RWPE2 (cell line): Measurements from ENCODE around the gene TMEM108.

Experiments used
- ATAC-seq: fragments of 200-7000 bp; cut with Tn5 transposase; 3 replicates; pipeline ENCODE4 v1.9.1; 2021; ENCODE audit warnings: low read depth
- DNase-seq: peaks from one replicate; pipeline ENCODE4 v3.0.0-alpha.2; 2020; ENCODE audit warnings: low spot score
- H3K27ac ChIP-seq: fragments of 450-650 bp; 2 replicates; pipeline ENCODE4 v1.5.1; 2017; ENCODE audit warnings: mild to moderate bottlenecking; ENCODE audit not compliant: poor library complexity, severe bottlenecking
- H3K27me3 ChIP-seq: fragments of 250-450 bp; sonication (Bioruptor Pico); 2 replicates; pipeline ENCODE4 v1.5.1; 2021; ENCODE audit warnings: mild to moderate bottlenecking, moderate library complexity; ENCODE audit not compliant: insufficient read depth, poor library complexity, severe bottlenecking
- H3K36me3 ChIP-seq: fragments of 250-450 bp; sonication (Bioruptor Pico); 2 replicates; pipeline ENCODE4 v1.5.1; 2020; ENCODE audit warnings: low read depth, mild to moderate bottlenecking, moderate library complexity
- H3K4me1 ChIP-seq: fragments of 250-450 bp; sonication (Bioruptor Pico); 2 replicates; pipeline ENCODE4 v1.5.1; 2021; ENCODE audit warnings: mild to moderate bottlenecking, moderate library complexity; ENCODE audit not compliant: insufficient read depth, poor library complexity, severe bottlenecking
- H3K4me3 ChIP-seq: fragments of 250-450 bp; sonication (Bioruptor Pico); 2 replicates; pipeline ENCODE4 v1.5.1; 2021; ENCODE audit warnings: mild to moderate bottlenecking, moderate library complexity; ENCODE audit not compliant: severe bottlenecking
- H3K9me3 ChIP-seq: fragments of 250-450 bp; sonication (Bioruptor Pico); 2 replicates; pipeline ENCODE4 v1.5.1; 2021; ENCODE audit warnings: mild to moderate bottlenecking, moderate library complexity; ENCODE audit not compliant: severe bottlenecking
- CTCF ChIP-seq: fragments of 450-650 bp; IDR thresholded peaks from one replicate; pipeline ENCODE4 v1.5.1; 2017; ENCODE audit warnings: mild to moderate bottlenecking, moderate library complexity; ENCODE audit not compliant: poor library complexity, severe bottlenecking

Gene TMEM108

DNA sequence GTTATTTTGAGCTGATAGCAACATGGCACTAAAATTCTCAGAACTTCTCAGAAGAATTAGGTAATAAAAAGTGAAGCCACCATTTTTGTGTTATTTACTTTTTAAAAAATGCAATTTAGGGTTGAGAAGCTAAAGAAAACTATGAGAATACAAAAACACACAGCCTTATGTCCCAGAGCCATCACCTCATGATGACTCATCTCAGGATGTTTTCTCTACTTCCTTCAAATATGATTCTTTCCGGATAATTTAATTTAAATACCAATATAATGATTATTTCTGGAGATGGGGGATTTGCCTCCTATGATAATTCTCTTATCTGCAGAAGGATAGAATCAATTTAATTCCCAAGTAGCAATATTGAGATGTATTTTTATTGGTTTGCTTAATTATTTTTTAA, 256.1 kb downstream of the TMEM108 start:
- H3K9me3 ChIP-seq: no peaks in the 10 kb centered on the region
- ATAC-seq (no peak), DNase-seq (no peak)
- no peaks in the 10 kb centered on the region for H3K36me3 ChIP-seq
- no peak overlapping the region for H3K4me3 ChIP-seq
- H3K27me3 ChIP-seq: no peaks in the 10 kb centered on the region
- H3K4me1 ChIP-seq: peaks cover 21% of the 10 kb centered on the region
- H3K27ac ChIP-seq: peak overlapping the region; percentile 30
- no peak for TF ChIP-seq CTCF

GRCh38 chr3:133295199-133295901, 257.2 kb downstream of the TMEM108 start:
- Histone ChIP-seq H3K36me3 (no peaks in the 10 kb centered on the region), H3K27me3 (no peaks in the 10 kb centered on the region), H3K27ac (peak overlapping the region; percentile 30), H3K4me3 (no peak overlapping the region), H3K4me1 (peaks cover 21% of the 10 kb centered on the region), H3K9me3 (no peaks in the 10 kb centered on the region)
- TF ChIP-seq CTCF: no peak
- peak; percentile 95 for ATAC-seq
- DNase-seq: no peak

- Histone ChIP-seq H3K4me1 (peaks cover 24% of the 10 kb centered on the region), H3K27ac (peak overlapping the region; percentile 30), H3K9me3 (no peaks in the 10 kb centered on the region), H3K4me3 (no peak overlapping the region), H3K36me3 (no peaks in the 10 kb centered on the region), H3K27me3 (no peaks in the 10 kb centered on the region)
- no peak for ATAC-seq
- no peak for TF ChIP-seq CTCF
- no peak for DNase-seq
These were observed 258.0 kb downstream of the TMEM108 start for GRCh38 chr3:133295944-133296917.

- ATAC-seq: no peak
- peaks cover 31% of the 10 kb centered on the region for H3K4me1 ChIP-seq
- H3K27ac ChIP-seq: no peak overlapping the region
- TF ChIP-seq CTCF: no peak
- no peaks in the 10 kb centered on the region for H3K27me3 ChIP-seq
- no peak for DNase-seq
- no peaks in the 10 kb centered on the region for H3K36me3 ChIP-seq
- H3K4me3 ChIP-seq: no peak overlapping the region
- no peaks in the 10 kb centered on the region for H3K9me3 ChIP-seq
These were observed 258.8 kb downstream of the TMEM108 start for GRCh38 chr3:133296981-133297380.
